H9 (cell line): Measurements from ENCODE around the gene MARS1. TPM values are rescaled to one million over a fixed set of nuclear protein-coding genes. Genes with fewer than 3 reads are reported as not detected.

Experiments
- DNase-seq: peaks from one replicate; pipeline ENCODE4 v3.0.0-alpha.2; 2017
- H2AFZ ChIP-seq: one replicate; pipeline ENCODE4 v1.6.1; 2013; ENCODE audit warnings: mild to moderate bottlenecking, low read length, control low read depth, moderate library complexity
- H2AK5ac ChIP-seq: 2 replicates; pipeline ENCODE4 v1.6.1; 2013; ENCODE audit warnings: low read length, control low read depth, mixed read lengths; ENCODE audit not compliant: insufficient read length
- H2BK120ac ChIP-seq: one replicate; pipeline ENCODE4 v1.6.1; 2013; ENCODE audit warnings: low read depth, mild to moderate bottlenecking, low read length, control low read depth, inconsistent platforms; ENCODE audit not compliant: poor library complexity, severe bottlenecking
- H2BK12ac ChIP-seq: 2 replicates; pipeline ENCODE4 v1.6.1; 2013; ENCODE audit warnings: low read length, control low read depth, mixed read lengths, low read depth; ENCODE audit not compliant: insufficient read length
- H2BK15ac ChIP-seq: 2 replicates; pipeline ENCODE4 v1.6.1; 2013; ENCODE audit warnings: low read depth, low read length, control low read depth
- H2BK20ac ChIP-seq: one replicate; pipeline ENCODE4 v1.6.1; 2013; ENCODE audit warnings: low read depth, mild to moderate bottlenecking, low read length, control low read depth, inconsistent platforms; ENCODE audit not compliant: poor library complexity, severe bottlenecking
- H2BK5ac ChIP-seq: 2 replicates; pipeline ENCODE4 v1.6.1; 2013; ENCODE audit warnings: low read length, control low read depth, mixed read lengths; ENCODE audit not compliant: insufficient read length
- H3K14ac ChIP-seq: 2 replicates; pipeline ENCODE4 v1.6.1; 2013; ENCODE audit warnings: low read length, control low read depth; ENCODE audit not compliant: insufficient read depth
- H3K18ac ChIP-seq: 2 replicates; pipeline ENCODE4 v1.6.1; 2013; ENCODE audit warnings: low read depth, mild to moderate bottlenecking, mixed read lengths, low read length, control low read depth; ENCODE audit not compliant: insufficient read length
- H3K23ac ChIP-seq: 2 replicates; pipeline ENCODE4 v1.6.1; 2013; ENCODE audit warnings: low read length, control low read depth, mixed read lengths, low read depth; ENCODE audit not compliant: insufficient read length
- H3K23me2 ChIP-seq: 2 replicates; pipeline ENCODE4 v1.6.1; 2013; ENCODE audit warnings: low read depth, mild to moderate bottlenecking, mixed read lengths, low read length, control low read depth; ENCODE audit not compliant: insufficient read length, poor library complexity, severe bottlenecking
- H3K27ac ChIP-seq: 2 replicates; pipeline ENCODE4 v1.5.1; 2013; ENCODE audit warnings: low read length, control low read depth, mixed read lengths, low read depth; ENCODE audit not compliant: insufficient read length
- H3K27me3 ChIP-seq: 2 replicates; pipeline ENCODE4 v1.6.1; 2013; ENCODE audit warnings: low read length, control low read depth, inconsistent platforms; ENCODE audit not compliant: insufficient read depth
- H3K4ac ChIP-seq: 2 replicates; pipeline ENCODE4 v1.6.1; 2013; ENCODE audit warnings: low read depth, mild to moderate bottlenecking, control low read depth, inconsistent platforms, low read length, moderate library complexity
- H3K4me1 ChIP-seq: 2 replicates; pipeline ENCODE4 v1.6.1; 2013; ENCODE audit warnings: low read length, control low read depth, inconsistent platforms; ENCODE audit not compliant: insufficient read depth
- H3K4me2 ChIP-seq: 2 replicates; pipeline ENCODE4 v1.6.1; 2013; ENCODE audit warnings: low read length, control low read depth, mixed read lengths; ENCODE audit not compliant: insufficient read length, insufficient read depth
- H3K56ac ChIP-seq: 2 replicates; pipeline ENCODE4 v1.6.1; 2013; ENCODE audit warnings: low read depth, mild to moderate bottlenecking, mixed read lengths, low read length, control low read depth; ENCODE audit not compliant: insufficient read length
- H3K79me1 ChIP-seq: 2 replicates; pipeline ENCODE4 v1.6.1; 2013; ENCODE audit warnings: low read depth, mild to moderate bottlenecking, moderate library complexity, low read length, control low read depth, inconsistent platforms; ENCODE audit not compliant: insufficient read depth, poor library complexity, severe bottlenecking
- H3K79me2 ChIP-seq: 2 replicates; pipeline ENCODE4 v1.6.1; 2013; ENCODE audit warnings: low read length, control low read depth, inconsistent platforms; ENCODE audit not compliant: insufficient read depth
- H3K9ac ChIP-seq: 2 replicates; pipeline ENCODE4 v1.6.1; 2013; ENCODE audit warnings: low read length, control low read depth, mixed read lengths; ENCODE audit not compliant: insufficient read length; ENCODE audit errors: extremely low read depth
- H3K9me3 ChIP-seq: one replicate; pipeline ENCODE4 v1.6.1; 2013; ENCODE audit warnings: low read depth, low read length, inconsistent platforms; ENCODE audit not compliant: control insufficient read depth
- H3T11ph ChIP-seq: one replicate; pipeline ENCODE4 v1.6.1; 2013; ENCODE audit warnings: mild to moderate bottlenecking, low read length, control low read depth, inconsistent platforms
- H4K20me1 ChIP-seq: one replicate; pipeline ENCODE4 v1.6.1; 2013; ENCODE audit not compliant: control insufficient read depth, insufficient read length, insufficient read depth
- H4K5ac ChIP-seq: 2 replicates; pipeline ENCODE4 v1.6.1; 2013; ENCODE audit warnings: low read depth, mild to moderate bottlenecking, mixed read lengths, low read length, control low read depth; ENCODE audit not compliant: insufficient read length
- H4K8ac ChIP-seq: replicated peaks from 2 replicates; pipeline ENCODE4 v1.6.1; 2013; ENCODE audit warnings: low read length, control low read depth, mixed read lengths, low read depth; ENCODE audit not compliant: insufficient read length
- H4K91ac ChIP-seq: 2 replicates; pipeline ENCODE4 v1.6.1; 2013; ENCODE audit warnings: low read depth, mild to moderate bottlenecking, moderate library complexity, mixed read lengths, low read length, control low read depth; ENCODE audit not compliant: insufficient read length
- H3K27ac Mint-ChIP-seq, 3 experiments: 2 replicates in 2 of 3; 3 replicates in 1 of 3; pipeline ENCODE4 v1.8.0; 2020 to 2021; ENCODE audit warnings: mixed read lengths in 3 of 3, mild to moderate bottlenecking in 1 of 3, moderate library complexity in 1 of 3
- H3K27me3 Mint-ChIP-seq: 2 replicates; pipeline ENCODE4 v1.8.0; 2021; ENCODE audit warnings: low read depth, mild to moderate bottlenecking, moderate library complexity, mixed read lengths
- H3K36me3 Mint-ChIP-seq, 3 experiments: 2 replicates in 2 of 3; 3 replicates in 1 of 3; pipeline ENCODE4 v1.8.0; 2020 to 2021; ENCODE audit warnings: low read depth in 3 of 3, mixed read lengths in 3 of 3; ENCODE audit not compliant: insufficient read depth in 1 of 3
- H3K4me1 Mint-ChIP-seq, 2 experiments: 2 replicates each; pipeline ENCODE4 v1.8.0; 2020; ENCODE audit warnings: mixed read lengths in 2 of 2
- H3K4me3 Mint-ChIP-seq, 2 experiments: 2 replicates in 1 of 2; 3 replicates in 1 of 2; pipeline ENCODE4 v1.8.0; 2020 to 2021; ENCODE audit warnings: mild to moderate bottlenecking in 2 of 2, mixed read lengths in 2 of 2, moderate library complexity in 1 of 2
- H3K9me3 Mint-ChIP-seq, 2 experiments: 2 replicates in 1 of 2; 3 replicates in 1 of 2; pipeline ENCODE4 v1.8.0; 2020; ENCODE audit warnings: mild to moderate bottlenecking in 2 of 2, mixed read lengths in 2 of 2, moderate library complexity in 1 of 2
- WGBS: extraction: QIAGEN DNeasy Blood & Tissue Kit; methylation state at CpG from one replicate; pipeline ENCODE4 v1.1.7; 2013; ENCODE audit warnings: missing lambda C conversion rate, low lambda C conversion rate, mixed read lengths; ENCODE audit not compliant: insufficient read length; ENCODE audit errors: extremely low coverage; 5-methylcytosine and 5-hydroxymethylcytosine counted together
- total RNA-seq: library from RNA; stranded (reverse); gene quantifications from 2 replicates; pipeline ENCODE4 v1.2.1, GENCODE V29; 2021
- TF ChIP-seq, protein P1 (sequence below): fragments of 200-600 bp; sonication (generic); conservative IDR thresholded peaks from 3 replicates; pipeline ENCODE4 v1.8.0; 2021; ENCODE audit warnings: antibody characterized with exemption, mild to moderate bottlenecking

Gene MARS1
- total RNA-seq, 1 experiment from 2014 or later: 368 TPM

- H3K14ac ChIP-seq: no peak overlapping the region
- H3K4me1 Mint-ChIP-seq: peaks cover 13 to 15% of the 10 kb centered on the region in 2 experiments
- H3K23me2 ChIP-seq: peaks cover 9% of the 10 kb centered on the region
- no peak overlapping the region for H2BK5ac ChIP-seq
- no peaks in the 10 kb centered on the region for H3K9me3 ChIP-seq
- H3K56ac ChIP-seq: no peak overlapping the region
- H3K27me3 Mint-ChIP-seq: peaks cover 42% of the 10 kb centered on the region
- H3K23ac ChIP-seq: no peak overlapping the region
- H2BK20ac ChIP-seq: no peak overlapping the region
- H3K4me2 ChIP-seq: no peak overlapping the region
- H2AK5ac ChIP-seq: no peak overlapping the region
- no peaks in the 10 kb centered on the region for H3K4me1 ChIP-seq
- H3K4me3 Mint-ChIP-seq: no peak overlapping the region; a peak in 1 of 5 replicates
- H2BK120ac ChIP-seq: no peak overlapping the region
- TF ChIP-seq, protein P1, sequence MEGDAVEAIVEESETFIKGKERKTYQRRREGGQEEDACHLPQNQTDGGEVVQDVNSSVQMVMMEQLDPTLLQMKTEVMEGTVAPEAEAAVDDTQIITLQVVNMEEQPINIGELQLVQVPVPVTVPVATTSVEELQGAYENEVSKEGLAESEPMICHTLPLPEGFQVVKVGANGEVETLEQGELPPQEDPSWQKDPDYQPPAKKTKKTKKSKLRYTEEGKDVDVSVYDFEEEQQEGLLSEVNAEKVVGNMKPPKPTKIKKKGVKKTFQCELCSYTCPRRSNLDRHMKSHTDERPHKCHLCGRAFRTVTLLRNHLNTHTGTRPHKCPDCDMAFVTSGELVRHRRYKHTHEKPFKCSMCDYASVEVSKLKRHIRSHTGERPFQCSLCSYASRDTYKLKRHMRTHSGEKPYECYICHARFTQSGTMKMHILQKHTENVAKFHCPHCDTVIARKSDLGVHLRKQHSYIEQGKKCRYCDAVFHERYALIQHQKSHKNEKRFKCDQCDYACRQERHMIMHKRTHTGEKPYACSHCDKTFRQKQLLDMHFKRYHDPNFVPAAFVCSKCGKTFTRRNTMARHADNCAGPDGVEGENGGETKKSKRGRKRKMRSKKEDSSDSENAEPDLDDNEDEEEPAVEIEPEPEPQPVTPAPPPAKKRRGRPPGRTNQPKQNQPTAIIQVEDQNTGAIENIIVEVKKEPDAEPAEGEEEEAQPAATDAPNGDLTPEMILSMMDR: no peak
- peak; percentile 25 for DNase-seq
- H3K36me3 Mint-ChIP-seq: peaks cover 0 to 36% (median 19%) of the 10 kb centered on the region in 3 experiments
- H4K5ac ChIP-seq: no peak overlapping the region
- no CpG with 5 or more reads among the region's 6 CpGs for WGBS
- no peaks in the 10 kb centered on the region for H3K9me3 Mint-ChIP-seq
- no peak overlapping the region for H3K9ac ChIP-seq
- no peak overlapping the region for H2AFZ ChIP-seq
- no peaks in the 10 kb centered on the region for H3K79me1 ChIP-seq
- no peak overlapping the region for H3T11ph ChIP-seq
- H3K27me3 ChIP-seq: no peaks in the 10 kb centered on the region
- H4K91ac ChIP-seq: no peak overlapping the region
- H3K27ac Mint-ChIP-seq: 0 out of 7 replicates have a peak overlapping the region, but pooled peaks of 1 of the 3 experiments have one; percentile 9
- no peaks in the 10 kb centered on the region for H4K20me1 ChIP-seq
- no peak overlapping the region for H3K18ac ChIP-seq
- H3K27ac ChIP-seq: no peak overlapping the region
- H3K79me2 ChIP-seq: no peaks in the 10 kb centered on the region
- no peak overlapping the region for H4K8ac ChIP-seq
- no peak overlapping the region for H2BK15ac ChIP-seq
- H2BK12ac ChIP-seq: no peak overlapping the region
- H3K4ac ChIP-seq: no peak overlapping the region
Observed at GRCh38 chr12:57465030-57465746, 22.7 kb upstream of the MARS1 start.
